OCI-LY7 (cell line): ENCODE results near the gene ADARB2. TPM values are rescaled to one million over a fixed set of nuclear protein-coding genes. Genes with fewer than 3 reads are reported as not detected.

ENCODE experiments used
- BruUV-seq: library from RNA; stranded (reverse); fragments of 400-500 nt; replicated peaks from 2 replicates; lab custom pipeline; 2021; lab: Mats Ljungman, UMichigan
- CTCF ChIA-PET: fragments of 300-600 bp; sonication (Branson Sonifier 250); formaldehyde crosslinking; loops from one replicate; lab custom pipeline; 2022; ENCODE audit warnings: antibody characterized with exemption; ENCODE audit not compliant: unreplicated experiment; lab: Charles Lee
- POLR2A ChIA-PET: fragments of 300-600 bp; sonication (Branson Sonifier 250); formaldehyde crosslinking; loops from one replicate; lab custom pipeline; 2022; ENCODE audit warnings: antibody characterized with exemption; lab: Charles Lee
- DNase-seq: peaks from one replicate; pipeline ENCODE4 v3.0.0-alpha.2; 2015; ENCODE audit warnings: low spot score
- H2AFZ ChIP-seq: fragments of 200-600 bp; sonication (generic), shearing (Covaris generic); 2 replicates; pipeline ENCODE4 v1.6.1; 2014; ENCODE audit warnings: mild to moderate bottlenecking, antibody characterized with exemption, low read length, moderate library complexity
- H3K27ac ChIP-seq: fragments of 200-600 bp; sonication (generic); 2 replicates; pipeline ENCODE4 v1.5.1; 2014; ENCODE audit warnings: mixed run types, low read depth, mild to moderate bottlenecking, moderate library complexity, low read length, inconsistent platforms; ENCODE audit not compliant: poor library complexity, severe bottlenecking
- H3K36me3 ChIP-seq: fragments of 200-600 bp; sonication (generic); 2 replicates; pipeline ENCODE4 v1.6.1; 2014; ENCODE audit warnings: mild to moderate bottlenecking, antibody characterized with exemption, low read length, moderate library complexity, mixed read lengths; ENCODE audit not compliant: insufficient read depth
- H3K4me1 ChIP-seq: fragments of 200-600 bp; sonication (generic); 2 replicates; pipeline ENCODE4 v1.5.1; 2014; ENCODE audit warnings: mild to moderate bottlenecking, low read length; ENCODE audit not compliant: insufficient read depth, poor library complexity, severe bottlenecking
- H3K4me2 ChIP-seq: fragments of 200-600 bp; sonication (generic); 2 replicates; pipeline ENCODE4 v1.6.1; 2014; ENCODE audit warnings: mild to moderate bottlenecking, low read length
- H3K4me3 ChIP-seq: fragments of 200-600 bp; sonication (generic); 2 replicates; pipeline ENCODE4 v1.5.1; 2014; ENCODE audit warnings: mild to moderate bottlenecking, low read depth, low read length; ENCODE audit not compliant: poor library complexity, severe bottlenecking
- H3K79me2 ChIP-seq: fragments of 200-600 bp; sonication (generic); 2 replicates; pipeline ENCODE4 v1.6.1; 2016; ENCODE audit warnings: low read depth, mild to moderate bottlenecking, low read length, moderate library complexity, mixed read lengths; ENCODE audit not compliant: insufficient read depth
- H3K9me2 ChIP-seq: fragments of 200-600 bp; sonication (generic); 2 replicates; pipeline ENCODE4 v1.6.1; 2016; ENCODE audit warnings: mild to moderate bottlenecking, low read length, mixed read lengths; ENCODE audit not compliant: insufficient read depth
- H3K9me3 ChIP-seq: fragments of 200-600 bp; sonication (generic); 2 replicates; pipeline ENCODE4 v1.6.1; 2014; ENCODE audit warnings: mild to moderate bottlenecking, mixed run types, low read length, mixed read lengths
- H4K20me1 ChIP-seq: fragments of 200-600 bp; sonication (generic); 2 replicates; pipeline ENCODE4 v1.6.1; 2014; ENCODE audit warnings: mild to moderate bottlenecking, antibody characterized with exemption, low read length, moderate library complexity, mixed read lengths; ENCODE audit not compliant: insufficient read depth
- EZH2phosphoT487 ChIP-seq: fragments of 200-600 bp; sonication (generic); IDR thresholded peaks from 2 replicates; pipeline ENCODE4 v1.6.1; 2018; ENCODE audit warnings: low read depth, borderline replicate concordance, mild to moderate bottlenecking, mixed run types, antibody characterized with exemption, low read length, moderate library complexity, mixed read lengths
- intact Hi-C: fragments of 100-400 bp; cut with micrococcal nuclease; formaldehyde crosslinking; loops from one replicate; pipeline ENCODE4 v1.10.0; 2022; ENCODE audit not compliant: unreplicated experiment
- total RNA-seq, 2 experiments: library from RNA; depleted of rRNA in 1 of 2; stranded (reverse); fragments of >200 nt in 1 of 2; shearing (Covaris generic) in 1 of 2; gene quantifications; 2 replicates each; pipeline ENCODE4 v1.2.3, GENCODE V29; 2014 to 2022
- TF ChIP-seq, protein P1 (sequence below): fragments of 200-600 bp; sonication (generic); conservative IDR thresholded peaks from 2 replicates; pipeline ENCODE4 v1.5.1; 2014; ENCODE audit warnings: mild to moderate bottlenecking, antibody characterized with exemption, low read length, moderate library complexity, mixed read lengths

The ADARB2 gene
- total RNA-seq, 2 experiments from 2014 or later = 0.03 TPM; not detected in 1

DNA sequence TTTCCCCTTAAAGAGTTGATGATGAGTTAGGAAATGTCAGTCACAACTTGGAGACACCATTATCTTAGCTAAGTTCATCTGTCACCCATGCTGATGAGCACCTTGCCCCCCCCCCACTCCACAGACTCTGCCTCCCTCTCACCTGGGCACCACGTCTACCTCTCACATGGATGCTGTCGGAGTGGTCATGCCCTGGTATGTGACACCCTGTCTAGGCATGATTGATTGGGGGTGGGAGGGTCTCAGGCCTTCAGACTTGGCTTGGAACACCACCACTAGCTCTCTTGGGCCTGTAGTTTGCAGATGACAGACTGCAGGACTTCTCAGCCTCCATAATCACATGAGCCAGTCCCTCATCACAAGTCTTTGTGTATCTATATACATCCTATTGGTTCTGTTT lies 603.2 kb downstream of the ADARB2 start:
- TF ChIP-seq, protein P1, sequence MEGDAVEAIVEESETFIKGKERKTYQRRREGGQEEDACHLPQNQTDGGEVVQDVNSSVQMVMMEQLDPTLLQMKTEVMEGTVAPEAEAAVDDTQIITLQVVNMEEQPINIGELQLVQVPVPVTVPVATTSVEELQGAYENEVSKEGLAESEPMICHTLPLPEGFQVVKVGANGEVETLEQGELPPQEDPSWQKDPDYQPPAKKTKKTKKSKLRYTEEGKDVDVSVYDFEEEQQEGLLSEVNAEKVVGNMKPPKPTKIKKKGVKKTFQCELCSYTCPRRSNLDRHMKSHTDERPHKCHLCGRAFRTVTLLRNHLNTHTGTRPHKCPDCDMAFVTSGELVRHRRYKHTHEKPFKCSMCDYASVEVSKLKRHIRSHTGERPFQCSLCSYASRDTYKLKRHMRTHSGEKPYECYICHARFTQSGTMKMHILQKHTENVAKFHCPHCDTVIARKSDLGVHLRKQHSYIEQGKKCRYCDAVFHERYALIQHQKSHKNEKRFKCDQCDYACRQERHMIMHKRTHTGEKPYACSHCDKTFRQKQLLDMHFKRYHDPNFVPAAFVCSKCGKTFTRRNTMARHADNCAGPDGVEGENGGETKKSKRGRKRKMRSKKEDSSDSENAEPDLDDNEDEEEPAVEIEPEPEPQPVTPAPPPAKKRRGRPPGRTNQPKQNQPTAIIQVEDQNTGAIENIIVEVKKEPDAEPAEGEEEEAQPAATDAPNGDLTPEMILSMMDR = no peak
- no peak for TF ChIP-seq EZH2phosphoT487
- Histone ChIP-seq H3K36me3 (peaks cover 24% of the 10 kb centered on the region), H2AFZ (no peak overlapping the region), H3K4me1 (no peaks in the 10 kb centered on the region), H3K79me2 (no peaks in the 10 kb centered on the region), H3K4me3 (no peak overlapping the region), H3K27ac (no peak overlapping the region), H3K4me2 (no peak overlapping the region), H3K9me2 (no peaks in the 10 kb centered on the region), H4K20me1 (no peaks in the 10 kb centered on the region), H3K9me3 (0 out of 2 replicates have a peak, but pooled peaks cover 2% of the 10 kb centered on the region)
- intact Hi-C loops = no loop called here
- ChIA-PET POLR2A (no interaction called here), CTCF (no interaction called here)
- BruUV-seq = no TSS peak
- no peak for DNase-seq

DNA sequence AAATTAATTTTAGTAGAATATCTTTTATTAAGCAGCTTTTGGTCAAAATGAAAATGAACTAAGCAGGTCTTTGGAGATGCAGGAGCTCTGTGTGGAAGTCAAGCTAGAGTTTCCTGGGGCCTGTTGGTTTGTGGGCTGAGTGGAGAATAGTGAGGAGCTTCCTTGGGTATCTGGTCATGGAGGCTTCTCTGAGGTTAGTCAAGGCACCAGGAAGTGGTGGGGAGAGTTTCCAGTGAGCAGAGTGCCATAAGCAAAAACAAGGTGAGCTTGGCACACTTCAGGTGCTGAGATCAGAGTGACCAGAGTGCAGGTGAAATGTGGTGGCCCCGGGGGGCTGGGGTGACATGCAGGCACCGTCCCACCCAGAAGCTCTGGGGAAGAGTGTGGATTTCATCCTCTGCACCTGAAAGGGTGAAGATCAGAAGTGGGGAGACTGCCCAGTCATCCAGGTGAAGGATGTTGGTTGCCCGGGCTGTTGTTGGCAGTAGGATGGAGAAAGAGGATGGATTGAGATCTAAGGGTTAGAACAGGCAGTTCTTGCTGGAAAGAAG lies 603.8 kb downstream of the ADARB2 start:
- ChIA-PET CTCF (no interaction called here), POLR2A (interaction anchor here (0.6 to 0.7 kb wide), 2 partner anchors 27 to 63 kb away, joined by 3 to 9 read pairs; no protein-coding TSS in a partner anchor)
- no peak for TF ChIP-seq EZH2phosphoT487
- TF ChIP-seq, protein P1 = no peak
- Histone ChIP-seq H3K36me3 (peaks cover 30% of the 10 kb centered on the region), H3K9me2 (no peaks in the 10 kb centered on the region), H3K4me3 (no peak overlapping the region), H2AFZ (no peak overlapping the region), H3K4me1 (no peaks in the 10 kb centered on the region), H3K79me2 (no peaks in the 10 kb centered on the region), H3K4me2 (no peak overlapping the region), H3K27ac (no peak overlapping the region), H3K9me3 (no peaks in the 10 kb centered on the region), H4K20me1 (no peaks in the 10 kb centered on the region)
- intact Hi-C loops = no loop called here
- DNase-seq = no peak
- no TSS peak for BruUV-seq

DNA sequence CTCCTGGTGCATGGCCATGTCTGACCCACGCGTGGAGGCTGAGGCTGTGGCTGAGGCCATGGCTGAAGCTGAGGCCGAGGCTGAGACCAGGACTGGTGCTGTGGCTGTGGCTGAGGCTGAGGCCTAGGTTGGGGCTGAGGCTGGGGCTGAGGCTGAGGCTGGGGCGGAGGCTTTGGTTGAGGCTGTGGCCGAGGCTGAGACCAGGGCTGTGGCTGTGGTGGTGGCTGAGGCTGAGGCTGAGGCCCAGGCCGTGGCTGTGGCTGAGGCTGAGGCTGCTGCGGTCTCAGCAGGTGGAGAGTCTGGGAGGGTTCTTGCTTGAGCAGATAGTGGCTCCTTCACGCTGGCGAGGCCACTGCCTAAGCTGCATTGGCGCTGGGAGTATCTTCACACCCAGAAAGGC lies 604.7 kb downstream of the ADARB2 start:
- no TSS peak for BruUV-seq
- POLR2A ChIA-PET = interaction anchor here (0.7 kb wide), 1 partner anchor 1922 kb away, joined by 3 read pairs; no protein-coding TSS in a partner anchor
- Histone ChIP-seq H3K4me1 (no peaks in the 10 kb centered on the region), H2AFZ (no peak overlapping the region), H3K27ac (no peak overlapping the region), H3K36me3 (peaks cover 36% of the 10 kb centered on the region), H3K9me3 (no peaks in the 10 kb centered on the region), H3K79me2 (no peaks in the 10 kb centered on the region), H3K4me3 (no peak overlapping the region), H4K20me1 (no peaks in the 10 kb centered on the region), H3K9me2 (no peaks in the 10 kb centered on the region), H3K4me2 (no peak overlapping the region)
- intact Hi-C loops = no loop called here
- CTCF ChIA-PET = no interaction called here
- no peak for DNase-seq
- no peak for TF ChIP-seq EZH2phosphoT487
- TF ChIP-seq, protein P1 = no peak
